GM23338 (cell line): ENCODE data around the gene FILIP1. TPM values are rescaled to one million over a fixed set of nuclear protein-coding genes. Genes with fewer than 3 reads are reported as not detected.

Experiments
- ATAC-seq: fragments of 200-7000 bp; cut with Tn5 transposase; 3 replicates; pipeline ENCODE4 v1.9.1; 2020
- DNase-seq: peaks from one replicate; pipeline ENCODE4 v3.0.0-alpha.2; 2015; ENCODE audit warnings: low spot score
- H2AFZ ChIP-seq: fragments of 200-600 bp; sonication (generic); 2 replicates; pipeline ENCODE4 v1.8.0; 2016; ENCODE audit warnings: antibody characterized with exemption, mild to moderate bottlenecking, moderate library complexity
- H3F3A ChIP-seq: fragments of 200-600 bp; sonication (generic); replicated peaks from 2 replicates; pipeline ENCODE4 v1.8.0; 2017; ENCODE audit warnings: antibody characterized with exemption, mixed run types, low read depth
- H3K27ac ChIP-seq: fragments of 200-600 bp; sonication (generic); 2 replicates; pipeline ENCODE4 v1.6.1; 2016; ENCODE audit warnings: low read depth
- H3K27me3 ChIP-seq: fragments of 200-600 bp; sonication (generic); 2 replicates; pipeline ENCODE4 v1.8.0; 2016; ENCODE audit warnings: mild to moderate bottlenecking, mixed run types, moderate library complexity; ENCODE audit not compliant: insufficient read depth
- H3K36me3 ChIP-seq: fragments of 200-600 bp; sonication (generic); 2 replicates; pipeline ENCODE4 v1.8.0; 2016; ENCODE audit warnings: mild to moderate bottlenecking; ENCODE audit not compliant: insufficient read depth
- H3K4me1 ChIP-seq: fragments of 200-600 bp; sonication (generic); 2 replicates; pipeline ENCODE4 v1.8.0; 2016; ENCODE audit warnings: mild to moderate bottlenecking, moderate library complexity; ENCODE audit not compliant: insufficient read depth
- H3K4me2 ChIP-seq: fragments of 200-600 bp; sonication (generic); 2 replicates; pipeline ENCODE4 v1.7.1; 2017; ENCODE audit warnings: mixed run types
- H3K4me3 ChIP-seq: fragments of 200-600 bp; sonication (generic); 2 replicates; pipeline ENCODE4 v1.6.1; 2016; ENCODE audit warnings: mixed run types
- H3K79me2 ChIP-seq: fragments of 200-600 bp; sonication (generic); replicated peaks from 2 replicates; pipeline ENCODE4 v1.8.0; 2017; ENCODE audit warnings: mild to moderate bottlenecking; ENCODE audit not compliant: insufficient read depth
- H3K9me2 ChIP-seq: fragments of 200-600 bp; sonication (generic); 2 replicates; pipeline ENCODE4 v1.8.0; 2017; ENCODE audit not compliant: insufficient read depth
- H4K20me1 ChIP-seq: fragments of 200-600 bp; sonication (generic); replicated peaks from 2 replicates; pipeline ENCODE4 v1.8.0; 2017; ENCODE audit warnings: mild to moderate bottlenecking; ENCODE audit not compliant: insufficient read depth
- H3K27ac Mint-ChIP-seq: 2 replicates; pipeline ENCODE4 v1.8.0; 2020; ENCODE audit warnings: inconsistent platforms, mild to moderate bottlenecking, moderate library complexity, mixed read lengths
- H3K27me3 Mint-ChIP-seq: 3 replicates; pipeline ENCODE4 v1.8.0; 2022; ENCODE audit warnings: low read depth, mild to moderate bottlenecking, moderate library complexity, mixed read lengths, inconsistent platforms; ENCODE audit not compliant: insufficient read depth, poor library complexity
- H3K36me3 Mint-ChIP-seq: 3 replicates; pipeline ENCODE4 v1.8.0; 2021; ENCODE audit warnings: low read depth, mild to moderate bottlenecking, inconsistent platforms, moderate library complexity, mixed read lengths
- H3K4me1 Mint-ChIP-seq: 3 replicates; pipeline ENCODE4 v1.8.0; 2020; ENCODE audit warnings: mild to moderate bottlenecking, inconsistent platforms, mixed read lengths
- H3K4me3 Mint-ChIP-seq: 3 replicates; pipeline ENCODE4 v1.8.0; 2021; ENCODE audit warnings: moderate library complexity, mild to moderate bottlenecking, inconsistent platforms, mixed read lengths
- H3K9me3 Mint-ChIP-seq: 3 replicates; pipeline ENCODE4 v1.8.0; 2020; ENCODE audit warnings: moderate library complexity, mild to moderate bottlenecking, inconsistent platforms, mixed read lengths
- CTCF ChIP-seq, 2 experiments: fragments of 200-600 bp in 1 of 2; sonication (generic) in 1 of 2; conservative IDR thresholded peaks; 2 replicates each; pipeline versions ENCODE4 v1.5.1 to v1.6.1; 2016 to 2017; ENCODE audit warnings: antibody characterized with exemption in 2 of 2, low read depth in 2 of 2, mild to moderate bottlenecking in 2 of 2, moderate library complexity in 1 of 2
- JUNB ChIP-seq: IDR thresholded peaks from one replicate; pipeline ENCODE4 v1.6.1; 2016; ENCODE audit warnings: antibody characterized with exemption; ENCODE audit not compliant: unreplicated experiment
- NANOG ChIP-seq: IDR thresholded peaks from 2 replicates; pipeline ENCODE4 v1.6.1; 2016; ENCODE audit warnings: antibody characterized with exemption, borderline replicate concordance
- STAT1 ChIP-seq: IDR thresholded peaks from one replicate; pipeline ENCODE4 v1.6.1; 2016; ENCODE audit warnings: antibody characterized with exemption; ENCODE audit not compliant: unreplicated experiment
- ZNF114 ChIP-seq: fragments of 250-450 bp; sonication (Bioruptor Pico); IDR thresholded peaks from 2 replicates; pipeline ENCODE4 v1.5.0; 2020; ENCODE audit warnings: mild to moderate bottlenecking, moderate library complexity
- ZNF462 ChIP-seq: fragments of 250-450 bp; sonication (Bioruptor Pico); IDR thresholded peaks from 2 replicates; pipeline ENCODE4 v1.5.0; 2020; ENCODE audit warnings: mild to moderate bottlenecking, moderate library complexity
- polyA plus RNA-seq: library from polyadenylated mRNA; unstranded; fragments of >200 nt; fragmentation: Nextera tagmentation; extraction: Ambion mirVana; gene quantifications from 2 replicates; pipeline ENCODE4 v1.2.1, GENCODE V29; 2016
- total RNA-seq: library from RNA; depleted of rRNA; stranded (reverse); fragments of >200 nt; shearing (Covaris generic); gene quantifications from 2 replicates; pipeline ENCODE4 v1.2.3, GENCODE V29; 2014
- TF ChIP-seq, protein P1 (sequence below): IDR thresholded peaks from one replicate; pipeline ENCODE4 v1.6.1; 2018; ENCODE audit warnings: antibody characterized with exemption; ENCODE audit not compliant: unreplicated experiment

The FILIP1 gene
- total and polyA plus RNA-seq, 2 experiments from 2014 or later = 3.7 to 6.4 TPM

DNA sequence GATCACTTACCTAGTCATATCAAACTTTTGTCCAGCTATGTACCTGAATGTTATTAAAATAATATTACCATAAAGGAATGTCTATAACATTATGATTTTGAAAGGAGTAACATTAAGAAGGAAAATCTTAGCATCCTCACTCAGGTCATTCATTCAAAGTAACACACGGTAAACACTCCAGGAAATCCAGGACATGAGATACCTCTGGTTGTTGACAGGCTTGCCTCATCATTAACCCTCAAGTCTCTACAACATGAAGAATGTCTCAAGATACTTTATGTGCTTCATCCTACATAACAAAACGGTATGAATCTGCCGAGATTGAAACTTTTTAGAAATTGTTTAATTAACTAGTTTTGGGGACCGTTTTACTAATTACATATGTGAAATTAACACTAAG is 690 bp upstream of the FILIP1 start (continued):
- TF ChIP-seq, protein P1, sequence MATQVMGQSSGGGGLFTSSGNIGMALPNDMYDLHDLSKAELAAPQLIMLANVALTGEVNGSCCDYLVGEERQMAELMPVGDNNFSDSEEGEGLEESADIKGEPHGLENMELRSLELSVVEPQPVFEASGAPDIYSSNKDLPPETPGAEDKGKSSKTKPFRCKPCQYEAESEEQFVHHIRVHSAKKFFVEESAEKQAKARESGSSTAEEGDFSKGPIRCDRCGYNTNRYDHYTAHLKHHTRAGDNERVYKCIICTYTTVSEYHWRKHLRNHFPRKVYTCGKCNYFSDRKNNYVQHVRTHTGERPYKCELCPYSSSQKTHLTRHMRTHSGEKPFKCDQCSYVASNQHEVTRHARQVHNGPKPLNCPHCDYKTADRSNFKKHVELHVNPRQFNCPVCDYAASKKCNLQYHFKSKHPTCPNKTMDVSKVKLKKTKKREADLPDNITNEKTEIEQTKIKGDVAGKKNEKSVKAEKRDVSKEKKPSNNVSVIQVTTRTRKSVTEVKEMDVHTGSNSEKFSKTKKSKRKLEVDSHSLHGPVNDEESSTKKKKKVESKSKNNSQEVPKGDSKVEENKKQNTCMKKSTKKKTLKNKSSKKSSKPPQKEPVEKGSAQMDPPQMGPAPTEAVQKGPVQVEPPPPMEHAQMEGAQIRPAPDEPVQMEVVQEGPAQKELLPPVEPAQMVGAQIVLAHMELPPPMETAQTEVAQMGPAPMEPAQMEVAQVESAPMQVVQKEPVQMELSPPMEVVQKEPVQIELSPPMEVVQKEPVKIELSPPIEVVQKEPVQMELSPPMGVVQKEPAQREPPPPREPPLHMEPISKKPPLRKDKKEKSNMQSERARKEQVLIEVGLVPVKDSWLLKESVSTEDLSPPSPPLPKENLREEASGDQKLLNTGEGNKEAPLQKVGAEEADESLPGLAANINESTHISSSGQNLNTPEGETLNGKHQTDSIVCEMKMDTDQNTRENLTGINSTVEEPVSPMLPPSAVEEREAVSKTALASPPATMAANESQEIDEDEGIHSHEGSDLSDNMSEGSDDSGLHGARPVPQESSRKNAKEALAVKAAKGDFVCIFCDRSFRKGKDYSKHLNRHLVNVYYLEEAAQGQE = no peak
- no peak for TF ChIP-seq STAT1

DNA sequence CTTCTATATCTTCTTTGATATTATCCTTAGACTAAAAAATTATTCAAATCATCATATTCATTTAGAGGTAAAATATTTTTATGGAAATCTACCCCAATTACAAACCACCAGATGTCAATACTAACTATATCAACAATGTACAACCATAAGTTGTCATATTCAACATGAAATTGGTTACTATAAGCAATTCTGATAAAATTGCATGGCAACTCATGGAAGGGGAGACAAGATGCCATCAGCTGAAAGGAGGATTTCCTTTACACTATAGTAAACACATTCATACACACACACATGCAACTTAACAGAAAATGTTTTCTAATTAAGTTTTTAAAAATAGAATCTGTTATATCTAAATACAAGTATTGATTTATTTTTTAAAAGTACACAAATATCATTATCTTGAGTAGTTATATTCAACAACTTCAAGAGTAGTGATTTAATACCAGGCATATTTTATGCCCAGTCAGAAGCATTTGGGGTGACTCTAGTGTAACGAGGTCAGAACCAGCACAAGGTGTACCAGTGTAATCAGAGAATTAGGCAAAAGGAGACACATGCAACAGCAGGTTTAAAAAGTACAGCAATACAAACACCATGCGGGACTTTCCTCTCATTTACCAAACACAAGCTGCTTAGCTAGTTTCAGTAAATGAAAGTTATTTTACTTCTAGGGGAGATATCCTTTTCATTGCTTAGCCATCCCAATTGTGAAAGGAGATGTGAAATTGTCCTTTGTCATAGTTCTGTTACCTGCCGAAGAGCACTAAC is 1.0 kb downstream of the FILIP1 start:
- Histone ChIP-seq H3K36me3 (no peaks in the 10 kb centered on the region), H3K79me2 (no peaks in the 10 kb centered on the region), H3K27me3 (no peaks in the 10 kb centered on the region), H3K9me2 (no peaks in the 10 kb centered on the region), H3K4me2 (no peak overlapping the region), H3K4me1 (no peaks in the 10 kb centered on the region), H2AFZ (no peak overlapping the region), H3K4me3 (no peak overlapping the region), H3K27ac (no peak overlapping the region), H3F3A (no peaks in the 10 kb centered on the region), H4K20me1 (no peaks in the 10 kb centered on the region)
- Mint-ChIP-seq H3K27me3 (no peaks in the 10 kb centered on the region), H3K4me3 (no peak overlapping the region), H3K36me3 (no peaks in the 10 kb centered on the region), H3K9me3 (no peaks in the 10 kb centered on the region), H3K4me1 (peaks cover 15% of the 10 kb centered on the region; the same call in 2 of the 3 replicates), H3K27ac (no peak overlapping the region)
- ATAC-seq (no peak), DNase-seq (no peak)
- TF ChIP-seq CTCF (conservative IDR thresholded peaks at IDR 0.05; ENCODE audit: low read depth in 2 of 2) (no peak), STAT1 (no peak), JUNB (no peak), NANOG (no peak), ZNF114 (CRISPR knock-in tag) (no peak), ZNF462 (CRISPR knock-in tag) (no peak)
- TF ChIP-seq, protein P1 = no peak
